NCI-H187 treated with DMSO at 0.1 percent for 48 hours (cell line): ENCODE data around the gene KPNA1.
"Not testable (repeated sequence)": the region's sequence is repeated elsewhere in the genome, so short reads cannot be mapped to it uniquely, and the experiment has no call there.

Source experiments
- DNase-seq: peaks from one replicate; lab custom pipeline; 2025; lab: John Stamatoyannopoulos, UW

KPNA1 gene

DNA sequence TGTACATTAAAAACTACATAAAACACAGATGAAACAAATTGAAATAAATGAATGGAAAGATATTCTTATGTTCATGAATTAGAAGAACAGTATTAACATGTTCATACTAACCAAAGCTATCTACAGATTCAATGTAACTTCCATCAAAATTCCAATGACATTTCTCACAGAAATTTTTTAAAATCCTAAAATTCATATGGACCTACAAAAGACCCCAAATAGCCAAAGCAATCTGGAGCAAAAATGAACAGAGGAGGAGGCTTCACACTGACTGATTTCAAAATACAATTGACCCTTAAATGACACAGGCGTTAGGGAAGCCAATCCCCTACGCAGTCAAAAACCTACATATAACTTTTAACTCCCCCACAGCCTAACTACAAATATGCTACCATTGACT lies 39.4 kb downstream of the KPNA1 start:
- no peak for DNase-seq

DNA sequence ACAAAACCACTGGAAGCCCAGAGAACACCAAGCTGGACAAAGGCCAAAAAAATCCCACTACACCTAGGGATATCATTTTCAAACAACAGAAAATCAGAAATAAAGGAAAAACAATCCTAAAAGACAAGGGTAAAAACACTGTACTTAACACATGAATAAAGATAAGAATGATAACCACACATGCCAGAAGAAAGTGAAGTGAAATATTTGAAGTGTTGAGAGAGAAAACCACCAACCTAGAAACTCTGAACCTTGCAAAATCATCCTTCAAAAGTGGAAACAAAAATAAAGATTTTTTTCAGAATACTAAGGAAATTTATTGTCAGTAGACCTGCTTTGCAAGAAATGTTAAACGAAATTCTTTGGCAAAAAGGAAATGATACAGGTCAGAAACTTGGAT lies 45.1 kb downstream of the KPNA1 start:
- no peak for DNase-seq

DNA sequence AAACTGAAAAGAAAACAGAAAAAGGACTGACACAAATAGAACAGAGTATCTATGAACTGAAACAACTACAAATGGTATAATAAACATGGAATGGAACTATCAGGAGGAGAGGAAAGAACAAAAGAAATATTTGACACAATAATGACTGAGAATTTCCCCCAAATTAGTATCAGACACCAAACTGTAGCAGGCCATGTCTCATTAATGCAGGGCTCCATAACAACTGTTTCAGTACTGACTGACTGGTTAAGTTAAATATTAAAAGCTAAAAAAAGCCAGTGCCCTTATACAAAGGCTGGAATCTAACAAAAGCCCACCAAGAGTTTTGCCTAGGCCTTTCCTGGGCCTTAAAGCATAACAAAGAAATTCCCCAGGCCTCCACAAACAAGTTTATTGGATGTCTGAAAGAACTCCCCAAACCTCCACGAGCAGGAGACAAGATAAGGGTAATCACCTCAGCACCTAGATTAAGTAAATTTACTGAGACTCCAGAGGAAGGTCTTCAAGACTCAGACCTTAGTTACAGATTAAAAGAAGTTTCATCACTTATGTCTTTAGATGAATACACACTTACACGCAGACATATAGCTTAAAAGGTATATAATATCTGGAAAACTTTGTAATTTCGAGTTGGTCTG lies 45.7 kb downstream of the KPNA1 start:
- no peak for DNase-seq

DNA sequence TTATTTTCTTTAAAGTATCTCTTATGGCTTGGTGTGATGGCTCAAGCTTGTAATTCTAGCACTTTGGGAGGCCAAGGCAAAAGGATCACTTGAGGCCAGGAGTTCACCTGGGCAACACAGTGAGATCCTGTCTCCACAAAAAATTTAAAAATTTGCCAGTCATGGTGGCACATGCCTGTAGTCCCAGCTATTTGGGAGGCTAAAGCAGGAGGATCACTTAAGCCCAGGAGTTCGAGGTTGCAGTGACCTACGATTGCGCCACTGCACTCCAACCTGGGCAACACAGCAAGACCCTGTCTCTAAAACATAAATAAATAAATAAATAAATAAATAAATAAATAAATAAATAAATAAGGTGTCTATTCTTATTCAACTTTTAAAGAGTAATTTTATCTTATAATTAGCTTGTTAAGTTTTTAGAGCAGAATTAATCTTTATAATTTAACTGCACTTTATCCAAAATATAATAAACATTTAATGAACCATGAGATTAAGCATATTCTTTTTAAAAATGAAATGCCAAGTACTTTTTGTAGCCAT lies 48.0 kb downstream of the KPNA1 start:
- no peak for DNase-seq

DNA sequence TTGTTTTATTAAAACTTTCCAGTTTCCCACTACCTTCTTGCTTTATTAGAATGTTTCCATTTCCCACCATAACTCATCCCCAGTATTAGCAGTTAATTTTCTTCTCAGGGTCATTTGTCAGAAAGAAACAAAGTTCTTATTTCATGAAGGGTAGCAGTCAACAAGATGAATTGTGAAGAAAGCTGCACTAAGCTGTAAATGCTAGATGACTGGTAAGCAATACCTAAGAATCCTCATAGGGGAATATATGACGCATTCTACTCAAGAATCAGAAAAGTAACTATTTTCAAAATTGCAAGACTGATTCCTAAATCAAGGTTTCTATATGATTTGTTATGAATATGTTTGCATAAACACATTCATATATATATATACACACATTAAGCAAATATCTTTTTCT lies 50.1 kb downstream of the KPNA1 start:
- no peak for DNase-seq

DNA sequence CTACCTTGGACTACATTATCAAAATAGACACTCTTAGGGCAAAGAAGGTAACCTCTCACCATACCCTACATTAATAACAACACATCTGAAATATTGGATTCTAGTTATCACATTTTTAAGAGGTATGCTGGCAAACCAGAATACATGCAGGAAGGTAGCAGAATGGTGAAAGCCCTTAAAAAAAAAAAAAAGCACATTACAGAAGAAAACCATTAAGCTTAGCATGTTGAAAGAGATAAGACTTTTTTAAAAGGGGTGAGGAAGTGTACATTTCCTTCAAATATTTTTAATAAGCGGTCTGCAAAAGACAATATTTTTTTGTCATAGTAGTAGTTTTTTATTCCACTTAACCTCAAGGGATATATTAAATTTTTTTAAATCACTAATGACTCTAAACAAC lies 52.3 kb downstream of the KPNA1 start:
- no peak for DNase-seq

DNA sequence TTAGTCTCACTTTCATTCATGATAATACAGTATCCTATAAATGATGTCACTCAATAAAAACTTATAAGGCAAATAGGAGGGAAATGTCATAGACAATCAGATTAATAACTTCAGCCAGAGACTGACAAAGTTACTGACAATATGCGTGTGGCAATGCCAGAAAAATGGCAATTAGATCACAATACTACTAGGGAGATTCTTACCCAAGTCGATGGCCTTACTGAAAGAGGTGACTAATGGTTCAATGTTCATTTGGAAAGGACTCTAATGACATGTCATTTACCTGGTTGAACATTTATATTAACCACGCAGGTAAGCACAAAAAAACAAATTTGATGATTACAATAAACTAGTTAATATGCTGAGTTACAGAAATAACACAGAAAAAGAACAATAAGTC lies 52.9 kb downstream of the KPNA1 start:
- no peak for DNase-seq

DNA sequence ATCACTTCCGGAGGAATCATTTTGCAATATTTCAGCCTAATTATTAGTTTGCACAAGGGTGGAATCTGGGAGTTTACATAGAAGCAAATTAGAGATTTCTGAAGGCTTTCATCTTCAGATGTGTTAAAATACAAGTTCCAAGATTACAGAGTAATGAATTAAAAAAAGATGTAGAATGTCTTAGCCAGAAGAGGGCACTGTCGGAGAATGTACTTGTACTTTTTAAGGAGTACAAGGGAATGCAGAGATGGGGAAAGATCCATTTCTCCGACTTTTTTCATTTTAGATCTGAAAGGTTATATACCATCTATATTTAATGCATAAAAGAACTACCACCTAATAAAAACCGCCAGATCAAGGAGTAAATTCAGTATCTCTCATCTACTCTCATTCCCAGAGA lies 55.7 kb downstream of the KPNA1 start:
- no peak for DNase-seq

DNA sequence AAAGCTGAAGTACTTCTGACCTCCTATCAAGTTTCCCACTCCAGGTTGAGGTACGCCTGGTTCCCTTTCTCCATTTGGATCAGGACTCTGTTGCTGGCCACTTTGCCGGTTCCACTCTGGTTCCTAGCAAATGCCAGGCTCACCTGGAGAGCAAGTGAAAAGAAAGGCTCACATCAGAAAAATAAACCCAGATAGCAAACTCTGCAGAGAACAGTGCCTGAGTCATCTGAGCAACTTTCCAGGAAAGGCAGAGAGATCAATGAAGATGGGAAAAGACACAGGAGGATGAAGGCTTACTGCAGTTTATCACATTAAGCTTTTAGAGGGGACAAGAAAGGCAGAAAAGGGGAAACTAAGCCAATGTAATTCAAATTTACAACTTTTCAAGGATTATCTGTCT lies 57.0 kb downstream of the KPNA1 start:
- DNase-seq: no peak

DNA sequence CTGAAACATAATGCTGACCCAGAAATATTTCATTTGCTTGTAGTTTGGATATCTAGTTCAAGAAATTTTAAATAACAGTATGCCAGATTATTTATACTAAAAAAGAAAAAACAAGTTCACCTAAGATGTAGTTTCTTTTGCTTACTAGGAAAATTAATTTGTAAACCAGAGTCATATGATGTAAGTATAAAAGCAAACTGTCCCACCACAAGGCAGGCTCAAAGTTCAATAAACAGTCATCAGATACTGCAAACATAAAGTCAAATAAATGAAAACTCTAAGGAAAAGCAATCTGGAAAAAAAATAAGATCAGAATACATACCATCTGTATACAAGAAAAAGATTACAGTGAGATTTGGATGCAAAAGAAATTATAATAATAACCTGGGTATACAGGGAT lies 58.7 kb downstream of the KPNA1 start:
- DNase-seq: no peak

DNA sequence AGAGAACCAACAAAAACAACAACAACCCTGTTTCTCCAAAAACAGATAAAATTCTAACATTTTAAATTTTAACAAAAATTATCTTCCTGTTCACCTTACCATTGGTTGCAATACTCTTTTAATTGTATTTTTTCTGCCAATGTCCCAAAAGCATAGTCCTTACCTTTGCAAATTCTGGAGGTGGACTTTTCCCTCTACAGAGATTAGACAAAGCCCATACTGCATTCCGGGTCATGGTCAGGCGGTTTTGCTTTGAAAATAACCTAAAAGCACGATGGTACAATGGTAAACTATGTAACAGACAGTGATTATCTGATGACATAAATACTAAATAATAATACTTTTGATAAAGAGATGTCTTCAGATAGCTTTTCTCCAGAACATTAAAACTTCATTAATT lies 63.4 kb downstream of the KPNA1 start:
- DNase-seq: no peak

DNA sequence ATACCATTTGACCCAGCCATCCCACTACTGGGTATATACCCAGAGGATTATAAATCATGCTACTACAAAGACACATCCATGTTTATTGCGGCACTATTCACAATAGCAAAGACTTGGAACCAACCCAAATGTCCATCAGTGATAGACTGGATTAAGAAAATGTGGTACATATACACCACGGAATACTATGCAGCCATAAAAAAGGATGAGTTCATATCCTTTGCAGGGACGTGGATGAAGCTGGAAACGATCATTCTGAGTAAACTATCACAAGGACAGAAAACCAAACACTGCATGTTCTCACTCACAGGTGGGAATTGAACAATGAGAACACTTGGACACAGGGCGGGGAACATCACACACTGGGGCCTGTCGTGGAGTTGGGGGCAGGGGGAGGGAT lies 66.5 kb downstream of the KPNA1 start:
- not testable (repeated sequence) for DNase-seq

DNA sequence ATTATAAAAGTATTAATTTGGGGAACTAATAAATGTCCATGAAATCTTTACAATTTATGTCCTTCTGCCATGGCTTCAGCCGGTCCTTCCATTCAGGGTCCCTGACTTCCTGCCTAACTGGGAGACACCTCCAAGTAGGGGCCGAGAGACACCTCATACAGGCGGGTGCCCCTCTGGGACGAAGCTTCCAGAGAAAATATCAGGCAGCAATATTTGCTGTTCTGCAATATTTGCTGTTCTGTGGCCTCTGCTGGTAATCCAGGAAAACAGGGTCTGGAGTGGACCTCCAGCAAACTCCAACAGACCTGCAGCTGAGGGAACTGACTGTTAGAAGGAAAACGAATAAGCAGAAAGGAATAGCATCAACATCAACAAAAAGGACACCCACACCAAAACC lies 70.2 kb downstream of the KPNA1 start:
- DNase-seq: not testable (repeated sequence)

DNA sequence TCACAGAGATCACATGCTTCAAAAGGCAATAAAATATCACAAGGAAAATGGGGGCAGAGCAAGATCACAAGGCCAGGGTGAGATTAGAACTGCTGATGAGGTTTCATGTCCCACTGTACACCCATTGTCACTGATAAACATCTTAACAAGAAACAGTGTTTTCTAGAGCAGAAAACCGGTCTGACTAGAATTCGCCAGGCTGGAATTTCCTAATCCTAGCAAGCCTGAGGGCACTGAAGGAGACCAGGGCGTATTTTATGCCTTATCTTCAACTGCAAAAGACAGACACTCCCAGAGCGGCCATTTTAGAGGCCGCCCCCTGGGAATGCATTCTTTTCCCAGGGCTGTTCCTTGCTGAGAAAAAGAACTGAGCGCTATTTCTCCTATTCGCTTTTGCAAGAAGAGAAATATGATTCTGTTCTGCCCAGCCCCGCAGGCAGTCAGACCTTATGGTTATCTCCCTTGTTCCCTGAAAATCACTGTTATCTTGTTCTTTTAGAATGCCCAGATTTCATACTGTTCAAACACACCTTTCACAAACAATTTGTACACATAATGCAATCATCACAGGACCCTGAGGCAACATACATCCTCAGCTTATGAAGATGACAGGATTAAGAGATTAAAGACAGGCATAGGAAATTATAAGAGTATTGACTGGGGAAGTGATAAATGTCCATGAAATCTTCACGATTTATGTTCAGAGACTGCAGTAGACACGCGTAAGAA lies 70.8 kb downstream of the KPNA1 start:
- DNase-seq: not testable (repeated sequence)

DNA sequence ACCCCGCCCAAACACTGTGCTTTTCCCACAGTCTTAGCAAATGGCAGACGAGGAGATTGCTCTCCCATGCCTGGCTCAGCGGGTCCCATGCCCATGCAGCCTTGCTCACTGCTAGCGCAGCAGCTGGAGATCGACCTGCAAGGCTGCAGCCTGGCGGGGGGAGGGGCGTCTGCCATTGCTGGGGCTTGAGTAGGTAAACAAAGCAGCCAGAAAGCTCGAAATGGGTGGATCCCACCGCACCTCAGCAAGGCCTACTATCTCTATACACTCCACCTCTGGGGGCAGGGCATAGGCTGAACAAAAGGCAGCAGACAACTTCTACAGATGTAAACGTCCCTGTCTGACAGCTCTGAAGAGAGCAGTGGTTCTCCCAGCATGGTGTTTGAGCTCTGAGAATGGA lies 71.6 kb downstream of the KPNA1 start:
- DNase-seq: no peak

DNA sequence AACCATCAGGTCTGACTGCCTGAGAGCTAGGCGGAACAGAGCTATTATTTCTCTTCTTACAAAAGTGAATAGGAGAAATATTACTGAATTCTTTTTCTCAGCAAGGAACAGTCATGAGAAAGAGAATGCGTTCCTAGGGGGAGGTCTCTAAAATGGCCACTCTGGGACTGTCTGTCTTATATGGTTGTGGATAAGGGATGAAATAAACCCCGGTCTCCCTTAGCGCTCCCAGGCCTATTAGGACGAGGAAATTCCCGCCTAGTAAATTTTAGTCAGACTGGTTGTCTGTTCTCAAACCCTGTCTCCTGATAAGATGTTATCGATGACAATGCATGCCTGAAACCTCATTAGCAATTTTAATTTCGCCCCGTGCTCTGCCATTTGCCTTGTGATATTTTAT lies 78.8 kb downstream of the KPNA1 start:
- DNase-seq: no peak

DNA sequence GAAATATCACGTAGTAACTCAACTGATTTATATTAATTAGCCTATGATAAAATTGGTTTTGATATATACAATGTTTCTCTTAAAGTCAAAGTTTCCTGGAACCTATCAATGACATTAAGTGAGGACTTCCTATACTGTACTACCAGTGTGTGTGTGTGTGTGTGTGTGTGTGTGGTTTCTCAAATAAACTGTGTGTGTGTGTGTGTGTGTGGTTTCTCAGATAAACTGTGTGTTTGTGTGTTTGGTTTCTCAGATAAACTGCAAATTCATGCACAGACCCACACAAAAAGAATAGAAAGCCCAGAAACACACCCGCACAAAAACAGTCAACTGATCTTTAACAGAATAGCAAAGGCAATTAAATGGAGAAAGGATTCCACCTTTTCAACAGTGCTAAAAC lies 84.4 kb downstream of the KPNA1 start:
- DNase-seq: no peak

DNA sequence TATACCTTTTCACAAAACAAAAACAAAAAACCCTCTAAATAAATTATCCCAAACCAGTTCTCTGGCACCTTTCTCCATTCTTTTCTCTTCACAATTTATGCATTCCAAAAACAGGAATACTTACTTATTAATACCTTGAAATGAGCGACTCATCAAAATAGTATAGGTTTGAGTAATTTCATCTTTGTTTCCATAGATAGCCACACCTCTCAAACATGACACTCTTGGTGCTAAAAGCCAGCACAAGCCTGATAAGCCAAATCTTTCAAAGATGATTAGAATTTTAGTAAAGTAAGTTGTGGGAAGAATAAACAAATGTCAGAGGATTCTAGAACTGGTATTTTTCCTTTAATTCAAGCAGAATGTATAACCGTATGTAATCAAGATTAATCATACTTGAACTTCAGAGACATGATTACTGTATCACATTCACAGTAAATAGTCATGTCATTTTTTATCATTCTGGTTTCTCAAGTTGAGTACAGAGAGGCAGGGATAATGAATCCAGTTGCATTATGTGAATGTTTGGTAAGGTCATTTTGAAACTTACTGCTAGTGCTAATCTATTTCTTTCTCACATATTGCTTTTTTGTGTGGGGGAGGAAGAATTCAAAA lies 86.8 kb downstream of the KPNA1 start:
- DNase-seq: no peak

DNA sequence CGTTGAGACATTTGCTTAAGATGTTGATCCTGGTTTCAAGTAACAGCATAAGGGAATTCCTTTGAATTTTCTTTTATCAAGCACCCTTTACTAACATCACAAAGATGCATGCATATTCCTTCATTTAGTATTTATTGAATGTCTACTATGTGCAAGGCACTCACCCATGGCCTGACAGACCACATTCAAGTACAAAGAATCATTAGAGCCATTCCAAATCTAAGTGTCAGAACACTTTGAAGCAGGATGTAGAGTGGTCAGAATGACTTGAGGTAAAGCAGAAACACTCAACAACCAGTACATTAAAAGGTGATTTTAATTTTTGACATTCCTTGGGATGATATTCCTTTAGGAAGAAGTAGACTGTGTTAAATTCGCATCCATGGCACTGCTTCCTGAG lies 92.9 kb downstream of the KPNA1 start:
- no peak for DNase-seq

DNA sequence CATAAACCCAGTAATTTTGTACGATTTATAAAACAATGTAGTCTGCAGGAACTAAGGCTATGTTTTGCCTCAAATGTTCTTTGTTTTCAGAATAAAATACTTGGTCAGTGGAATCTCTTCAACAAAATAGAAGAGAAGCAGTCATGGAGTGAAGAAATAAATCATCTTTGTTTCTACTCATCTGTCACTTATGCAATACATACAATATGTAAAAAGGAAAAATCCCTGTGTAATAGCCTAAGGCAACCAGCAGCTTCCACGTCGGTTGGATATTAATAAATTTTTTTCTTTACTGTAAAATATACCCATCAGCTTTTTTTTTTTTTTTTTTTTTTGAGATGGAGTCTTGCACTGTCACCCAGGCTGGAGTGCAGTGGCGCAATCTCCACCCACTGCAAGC lies 93.6 kb downstream of the KPNA1 start:
- DNase-seq: no peak

DNA sequence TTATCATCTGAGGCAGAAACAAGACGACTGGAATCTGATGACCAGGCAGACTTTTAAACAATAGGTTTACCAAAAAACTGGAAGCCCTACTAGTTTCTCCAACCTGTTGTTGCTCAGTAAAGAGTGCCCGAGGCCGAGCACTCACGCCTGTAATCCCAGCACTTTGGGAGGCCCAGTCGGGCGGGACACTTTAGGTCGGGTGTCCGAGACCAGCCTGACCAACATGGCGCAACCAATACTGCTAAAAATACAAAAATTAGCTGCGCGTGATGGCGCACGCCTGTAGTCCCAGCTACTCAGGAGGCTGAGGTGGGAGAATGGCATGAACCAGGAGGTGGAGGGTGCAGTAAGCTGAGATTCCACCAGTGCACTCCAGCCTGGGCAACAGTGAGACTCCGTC lies 97.8 kb downstream of the KPNA1 start:
- DNase-seq: no peak

DNA sequence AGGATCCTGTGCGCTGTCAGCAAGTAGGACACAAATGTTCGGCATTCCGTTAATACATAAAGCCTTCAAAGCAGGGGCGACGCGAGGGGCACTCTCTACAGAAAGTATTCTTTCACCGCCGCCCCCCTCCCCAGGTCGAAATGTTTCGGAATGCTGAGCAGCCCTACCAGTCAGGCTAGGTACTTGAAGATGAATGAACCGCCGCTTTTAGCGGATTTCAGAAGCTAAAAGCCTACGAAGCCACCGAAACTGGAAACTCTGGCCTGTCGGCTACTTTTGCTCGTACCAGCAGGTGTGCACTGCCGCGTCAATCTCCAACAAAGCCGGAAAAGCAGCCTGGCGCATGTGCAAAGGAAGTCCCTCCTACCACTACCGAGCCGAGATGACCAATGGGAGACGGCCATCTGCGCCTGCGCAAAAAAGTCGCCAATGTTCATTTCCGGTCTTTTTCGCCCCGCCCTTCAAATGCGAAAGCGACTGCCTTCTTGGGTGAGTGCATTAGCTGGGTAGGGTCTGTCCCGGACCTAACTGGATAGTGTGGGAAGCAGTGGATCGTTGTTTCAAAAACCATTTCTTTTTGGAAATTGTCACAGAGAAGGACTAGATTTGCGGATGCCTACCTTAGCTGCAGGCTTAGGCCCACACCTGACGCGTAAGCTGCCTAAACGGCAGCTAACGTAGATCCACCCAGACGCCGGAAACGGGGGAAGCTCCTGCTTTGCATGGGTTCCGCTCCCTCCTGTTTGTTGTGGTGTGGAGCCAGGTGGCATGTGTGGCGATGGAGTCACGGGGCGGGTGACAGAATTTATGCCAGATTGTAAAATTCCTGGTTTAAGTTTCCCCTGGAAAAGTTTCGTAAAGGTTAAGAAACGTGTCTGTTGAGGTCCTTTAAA lies 98.7 kb downstream of the KPNA1 start, which contains the start of gene WDR5B:
Gene WDR5B (minus strand): TSS at position 301 of the 893 bp plus-strand sequence. CDS start 534 bp downstream, outside the sequence.
- no peak for DNase-seq
